ENCODE data around the gene MAST4. TPM values are rescaled to one million over a fixed set of nuclear protein-coding genes. Genes with fewer than 3 reads are reported as not detected.
A peak's percentile ranks its signal among the peaks of the same experiment; 100 is the strongest.

MAST4 gene
- total and polyA plus RNA-seq, 2 donors from 2014 or later, result 27.3 to 31.4 TPM

DNA sequence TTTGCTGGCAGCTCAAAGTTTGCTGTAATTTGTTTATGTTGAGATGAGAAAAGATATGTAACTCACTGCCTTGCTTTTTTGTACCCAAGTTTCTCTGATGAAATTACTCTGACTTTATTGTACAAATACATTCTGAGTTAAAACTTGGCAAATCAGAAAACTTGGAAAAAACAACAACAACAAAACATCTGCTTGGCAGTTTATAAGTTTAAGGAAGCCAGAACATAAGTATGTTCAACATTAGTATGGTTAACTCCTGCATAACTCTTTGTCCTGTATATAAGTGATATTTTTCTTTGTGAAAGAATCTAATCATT, 233.1 kb downstream of the MAST4 start:
- Histone ChIP-seq H3K36me3 (ENCODE audit: control insufficient read depth in 2 of 3, insufficient read depth in 3 of 3, low read length in 3 of 3) (no peaks in the 10 kb centered on the region), H3K9me3 (ENCODE audit: control insufficient read depth in 2 of 3, insufficient read depth in 1 of 3, low read length in 3 of 3) (no peaks in the 10 kb centered on the region), H3K9ac (ENCODE audit: low read length in 3 of 3) (peak overlapping the region in 1 of 3 donors; percentile 54), H3K4me3 (ENCODE audit: low read length in 3 of 3) (peak overlapping the region in 2 of 3 donors; percentile 46 to 63), H3K4me1 (ENCODE audit: control insufficient read depth in 2 of 3, insufficient read depth in 2 of 3, low read depth in 1 of 3, low read length in 3 of 3) (peaks cover 0 to 3% (median 0%) of the 10 kb centered on the region in 3 donors), H3K27ac (ENCODE audit: low read depth in 2 of 2, low read length in 2 of 2) (no peak overlapping the region), H3K27me3 (ENCODE audit: control insufficient read depth, insufficient read depth, low read length) (no peaks in the 10 kb centered on the region)
- TF ChIP-seq, protein P1, sequence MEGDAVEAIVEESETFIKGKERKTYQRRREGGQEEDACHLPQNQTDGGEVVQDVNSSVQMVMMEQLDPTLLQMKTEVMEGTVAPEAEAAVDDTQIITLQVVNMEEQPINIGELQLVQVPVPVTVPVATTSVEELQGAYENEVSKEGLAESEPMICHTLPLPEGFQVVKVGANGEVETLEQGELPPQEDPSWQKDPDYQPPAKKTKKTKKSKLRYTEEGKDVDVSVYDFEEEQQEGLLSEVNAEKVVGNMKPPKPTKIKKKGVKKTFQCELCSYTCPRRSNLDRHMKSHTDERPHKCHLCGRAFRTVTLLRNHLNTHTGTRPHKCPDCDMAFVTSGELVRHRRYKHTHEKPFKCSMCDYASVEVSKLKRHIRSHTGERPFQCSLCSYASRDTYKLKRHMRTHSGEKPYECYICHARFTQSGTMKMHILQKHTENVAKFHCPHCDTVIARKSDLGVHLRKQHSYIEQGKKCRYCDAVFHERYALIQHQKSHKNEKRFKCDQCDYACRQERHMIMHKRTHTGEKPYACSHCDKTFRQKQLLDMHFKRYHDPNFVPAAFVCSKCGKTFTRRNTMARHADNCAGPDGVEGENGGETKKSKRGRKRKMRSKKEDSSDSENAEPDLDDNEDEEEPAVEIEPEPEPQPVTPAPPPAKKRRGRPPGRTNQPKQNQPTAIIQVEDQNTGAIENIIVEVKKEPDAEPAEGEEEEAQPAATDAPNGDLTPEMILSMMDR (IDR thresholded peaks at IDR 0.05; ENCODE audit: borderline replicate concordance, extremely low read depth, insufficient read depth), result no peak
- intact Hi-C loops (cut with DNase I), result no loop called here
- FAIRE-seq (no peak), DNase-seq (peak in 1 of 5 donors; percentile 85)

DNA sequence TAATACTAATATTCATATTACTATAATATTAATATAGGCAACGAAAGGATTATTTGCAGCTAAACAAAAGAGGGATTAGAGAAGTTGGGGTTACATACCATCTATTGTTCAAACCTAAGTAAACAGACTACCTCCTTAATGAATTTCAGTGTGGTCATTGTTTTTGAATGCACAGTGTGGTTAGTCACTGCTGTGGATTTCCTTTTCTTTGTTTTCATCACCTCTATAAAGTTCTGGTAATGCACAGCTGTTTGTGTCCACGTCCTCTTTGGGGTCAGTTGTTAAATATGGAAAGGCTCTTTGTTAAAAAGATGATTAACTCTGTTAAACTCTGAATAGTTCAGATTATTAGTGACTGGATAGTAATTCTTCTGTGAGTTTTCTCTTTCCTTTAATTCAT, 233.6 kb downstream of the MAST4 start:
- Histone ChIP-seq H3K36me3 (ENCODE audit: control insufficient read depth in 2 of 3, insufficient read depth in 3 of 3, low read length in 3 of 3) (no peaks in the 10 kb centered on the region), H3K4me1 (ENCODE audit: control insufficient read depth in 2 of 3, insufficient read depth in 2 of 3, low read depth in 1 of 3, low read length in 3 of 3) (peaks cover 0 to 3% (median 0%) of the 10 kb centered on the region in 3 donors), H3K27me3 (ENCODE audit: control insufficient read depth, insufficient read depth, low read length) (no peaks in the 10 kb centered on the region), H3K4me3 (ENCODE audit: low read length in 3 of 3) (no peak overlapping the region), H3K27ac (ENCODE audit: low read depth in 2 of 2, low read length in 2 of 2) (no peak overlapping the region), H3K9ac (ENCODE audit: low read length in 3 of 3) (no peak overlapping the region), H3K9me3 (ENCODE audit: control insufficient read depth in 2 of 3, insufficient read depth in 1 of 3, low read length in 3 of 3) (no peaks in the 10 kb centered on the region)
- DNase-seq (peak in 1 of 5 donors; percentile 58), FAIRE-seq (no peak)
- TF ChIP-seq, protein P1 (IDR thresholded peaks at IDR 0.05; ENCODE audit: borderline replicate concordance, extremely low read depth, insufficient read depth), result no peak
- intact Hi-C loops (cut with DNase I), result no loop called here

DNA sequence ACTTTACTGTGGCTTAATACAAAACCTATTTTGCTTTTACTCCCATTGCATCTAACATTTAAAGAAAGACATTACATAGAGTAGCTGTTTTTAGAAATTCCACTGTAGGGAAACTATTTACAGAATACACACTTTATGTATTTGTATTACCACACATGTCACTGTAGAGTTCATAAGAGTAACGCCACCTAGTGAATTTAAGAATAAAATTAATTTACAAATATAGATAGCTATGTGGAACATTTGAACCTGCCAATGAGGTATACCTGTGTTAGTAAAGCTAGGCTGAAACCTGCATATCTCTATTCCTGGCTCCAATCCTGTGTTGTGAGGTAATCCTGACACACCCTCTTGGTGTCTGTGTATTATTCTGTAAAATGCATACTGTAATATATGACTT, 234.4 kb downstream of the MAST4 start:
- TF ChIP-seq, protein P1 (IDR thresholded peaks at IDR 0.05; ENCODE audit: borderline replicate concordance, extremely low read depth, insufficient read depth), result no peak
- Histone ChIP-seq H3K9ac (ENCODE audit: low read length in 3 of 3) (no peak overlapping the region), H3K27me3 (ENCODE audit: control insufficient read depth, insufficient read depth, low read length) (no peaks in the 10 kb centered on the region), H3K9me3 (ENCODE audit: control insufficient read depth in 2 of 3, insufficient read depth in 1 of 3, low read length in 3 of 3) (no peaks in the 10 kb centered on the region), H3K4me3 (ENCODE audit: low read length in 3 of 3) (no peak overlapping the region), H3K36me3 (ENCODE audit: control insufficient read depth in 2 of 3, insufficient read depth in 3 of 3, low read length in 3 of 3) (no peaks in the 10 kb centered on the region), H3K27ac (ENCODE audit: low read depth in 2 of 2, low read length in 2 of 2) (no peak overlapping the region), H3K4me1 (ENCODE audit: control insufficient read depth in 2 of 3, insufficient read depth in 2 of 3, low read depth in 1 of 3, low read length in 3 of 3) (peaks cover 0 to 3% (median 0%) of the 10 kb centered on the region in 3 donors)
- no peak for DNase-seq
- intact Hi-C loops (cut with DNase I), result no loop called here
- no peak for FAIRE-seq

DNA sequence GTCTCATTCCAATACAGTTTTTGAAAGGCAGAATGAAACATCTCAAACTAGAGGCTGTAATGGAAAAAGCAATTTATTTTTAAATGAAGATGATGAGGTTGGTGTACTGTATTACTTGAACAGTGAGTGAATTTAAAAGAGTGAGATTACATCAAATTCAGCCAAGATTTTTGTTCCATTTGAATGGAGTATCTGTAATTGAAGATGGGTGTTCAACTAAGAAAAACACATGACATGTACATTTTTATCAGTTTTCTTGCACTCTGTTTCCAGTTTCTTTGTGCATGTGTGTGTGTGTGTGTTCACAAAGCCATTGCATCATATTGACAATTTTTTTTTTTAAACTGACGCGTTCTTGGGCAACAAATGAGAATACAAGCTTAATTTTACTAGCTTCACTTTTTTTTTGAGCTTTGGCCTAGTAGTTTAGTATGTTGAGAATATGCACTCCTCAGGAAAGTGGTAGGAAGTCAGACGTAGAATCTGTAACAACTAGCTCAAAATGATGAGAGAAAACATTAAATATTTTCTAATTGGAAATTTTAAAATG, 243.5 kb downstream of the MAST4 start:
- TF ChIP-seq, protein P1 (IDR thresholded peaks at IDR 0.05; ENCODE audit: borderline replicate concordance, extremely low read depth, insufficient read depth), result no peak
- Histone ChIP-seq H3K9me3 (ENCODE audit: control insufficient read depth in 2 of 3, insufficient read depth in 1 of 3, low read length in 3 of 3) (no peaks in the 10 kb centered on the region), H3K27ac (ENCODE audit: low read depth in 2 of 2, low read length in 2 of 2) (no peak overlapping the region), H3K27me3 (ENCODE audit: control insufficient read depth, insufficient read depth, low read length) (no peaks in the 10 kb centered on the region), H3K4me3 (ENCODE audit: low read length in 3 of 3) (no peak overlapping the region), H3K9ac (ENCODE audit: low read length in 3 of 3) (no peak overlapping the region), H3K4me1 (ENCODE audit: control insufficient read depth in 2 of 3, insufficient read depth in 2 of 3, low read depth in 1 of 3, low read length in 3 of 3) (peaks cover 0 to 2% (median 0%) of the 10 kb centered on the region in 3 donors), H3K36me3 (ENCODE audit: control insufficient read depth in 2 of 3, insufficient read depth in 3 of 3, low read length in 3 of 3) (no peaks in the 10 kb centered on the region)
- DNase-seq (no peak), FAIRE-seq (no peak)
- intact Hi-C loops (cut with DNase I), result no loop called here
